Measurements from ENCODE around the gene FBRS.

DNA sequence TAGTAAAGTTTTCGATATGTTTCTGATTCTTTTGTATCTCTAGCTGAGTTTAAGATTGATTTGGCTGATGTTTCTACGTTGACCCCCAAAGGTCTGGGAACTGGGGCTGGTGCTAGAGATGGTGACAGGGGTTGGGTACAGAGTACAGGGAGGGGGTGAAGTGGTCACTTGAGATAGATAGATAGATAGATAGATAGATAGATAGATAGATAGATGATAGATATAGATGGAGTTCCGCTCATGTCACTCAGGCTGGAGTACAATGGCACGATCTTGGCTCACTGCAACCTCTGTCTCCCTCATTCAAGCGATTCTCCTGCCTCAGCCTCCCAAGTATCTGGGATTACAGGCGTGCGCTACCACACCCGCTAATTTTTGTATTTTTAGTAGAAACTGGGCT is 1.8 kb upstream of the FBRS start:
- TF ChIP-seq, protein P1, sequence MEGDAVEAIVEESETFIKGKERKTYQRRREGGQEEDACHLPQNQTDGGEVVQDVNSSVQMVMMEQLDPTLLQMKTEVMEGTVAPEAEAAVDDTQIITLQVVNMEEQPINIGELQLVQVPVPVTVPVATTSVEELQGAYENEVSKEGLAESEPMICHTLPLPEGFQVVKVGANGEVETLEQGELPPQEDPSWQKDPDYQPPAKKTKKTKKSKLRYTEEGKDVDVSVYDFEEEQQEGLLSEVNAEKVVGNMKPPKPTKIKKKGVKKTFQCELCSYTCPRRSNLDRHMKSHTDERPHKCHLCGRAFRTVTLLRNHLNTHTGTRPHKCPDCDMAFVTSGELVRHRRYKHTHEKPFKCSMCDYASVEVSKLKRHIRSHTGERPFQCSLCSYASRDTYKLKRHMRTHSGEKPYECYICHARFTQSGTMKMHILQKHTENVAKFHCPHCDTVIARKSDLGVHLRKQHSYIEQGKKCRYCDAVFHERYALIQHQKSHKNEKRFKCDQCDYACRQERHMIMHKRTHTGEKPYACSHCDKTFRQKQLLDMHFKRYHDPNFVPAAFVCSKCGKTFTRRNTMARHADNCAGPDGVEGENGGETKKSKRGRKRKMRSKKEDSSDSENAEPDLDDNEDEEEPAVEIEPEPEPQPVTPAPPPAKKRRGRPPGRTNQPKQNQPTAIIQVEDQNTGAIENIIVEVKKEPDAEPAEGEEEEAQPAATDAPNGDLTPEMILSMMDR (conservative IDR thresholded peaks at IDR 0.05 in 1 of 2, IDR thresholded peaks at IDR 0.05 in 1 of 2; ENCODE audit: low read depth in 1 of 2, low read length in 2 of 2): no peak
- TF ChIP-seq EZH2 (IDR thresholded peaks at IDR 0.05; ENCODE audit: low read length, missing control alignments): no peak

Data from fibroblast of lung (primary cell).